ENCODE data around the gene LGALS1.

GRCh38 chr22:37633089-37633624 lies 42.3 kb upstream of the LGALS1 start:
- TF ChIP-seq CTCF (IDR thresholded peaks at IDR 0.05) (no peak), POLR2A (IDR thresholded peaks at IDR 0.05) (no peak)

All from adrenal gland (tissue), 5 donors.